ENCODE results near the gene ACAD11. TPM values are rescaled to one million over a fixed set of nuclear protein-coding genes. Genes with fewer than 3 reads are reported as not detected.

ACAD11 gene
- total RNA-seq, 2 experiments from 2014 or later, result 18.5 to 23.5 TPM

- DNase-seq (ENCODE audit: low spot score), result peak; percentile 1
- Histone ChIP-seq H4K20me1 (ENCODE audit: insufficient read depth, low read length) (no peaks in the 10 kb centered on the region), H3K4me3 (ENCODE audit: low read depth, low read length, poor library complexity, severe bottlenecking) (peak overlapping the region; percentile 22), H3K27ac (ENCODE audit: low read depth, low read length, poor library complexity, severe bottlenecking) (no peak overlapping the region), H3K9me2 (ENCODE audit: insufficient read depth, low read length) (no peaks in the 10 kb centered on the region), H2AFZ (ENCODE audit: low read length) (no peak overlapping the region; the same call in 1 of the 2 replicates), H3K36me3 (ENCODE audit: insufficient read depth, low read length) (peaks cover 8% of the 10 kb centered on the region; the same call in 1 of the 2 replicates), H3K79me2 (ENCODE audit: insufficient read depth, low read depth, low read length) (no peaks in the 10 kb centered on the region), H3K4me2 (ENCODE audit: low read length) (peak overlapping the region; percentile 43), H3K4me1 (ENCODE audit: insufficient read depth, low read length, poor library complexity, severe bottlenecking) (peaks cover 20% of the 10 kb centered on the region), H3K9me3 (ENCODE audit: low read length) (peaks cover 3% of the 10 kb centered on the region; the same call in 1 of the 2 replicates)
- BruUV-seq (replicated peaks), result no TSS peak
- intact Hi-C loops (cut with micrococcal nuclease; ENCODE audit: unreplicated experiment), result no loop called here
- TF ChIP-seq EZH2phosphoT487 (IDR thresholded peaks at IDR 0.05; ENCODE audit: borderline replicate concordance, low read depth, low read length), result no peak
- TF ChIP-seq, protein P1, sequence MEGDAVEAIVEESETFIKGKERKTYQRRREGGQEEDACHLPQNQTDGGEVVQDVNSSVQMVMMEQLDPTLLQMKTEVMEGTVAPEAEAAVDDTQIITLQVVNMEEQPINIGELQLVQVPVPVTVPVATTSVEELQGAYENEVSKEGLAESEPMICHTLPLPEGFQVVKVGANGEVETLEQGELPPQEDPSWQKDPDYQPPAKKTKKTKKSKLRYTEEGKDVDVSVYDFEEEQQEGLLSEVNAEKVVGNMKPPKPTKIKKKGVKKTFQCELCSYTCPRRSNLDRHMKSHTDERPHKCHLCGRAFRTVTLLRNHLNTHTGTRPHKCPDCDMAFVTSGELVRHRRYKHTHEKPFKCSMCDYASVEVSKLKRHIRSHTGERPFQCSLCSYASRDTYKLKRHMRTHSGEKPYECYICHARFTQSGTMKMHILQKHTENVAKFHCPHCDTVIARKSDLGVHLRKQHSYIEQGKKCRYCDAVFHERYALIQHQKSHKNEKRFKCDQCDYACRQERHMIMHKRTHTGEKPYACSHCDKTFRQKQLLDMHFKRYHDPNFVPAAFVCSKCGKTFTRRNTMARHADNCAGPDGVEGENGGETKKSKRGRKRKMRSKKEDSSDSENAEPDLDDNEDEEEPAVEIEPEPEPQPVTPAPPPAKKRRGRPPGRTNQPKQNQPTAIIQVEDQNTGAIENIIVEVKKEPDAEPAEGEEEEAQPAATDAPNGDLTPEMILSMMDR (conservative IDR thresholded peaks at IDR 0.05; ENCODE audit: low read length), result no peak
- ChIA-PET POLR2A (interaction anchor here (1.0 kb wide), 1 partner anchor 31 kb away, joined by 3 read pairs; no protein-coding TSS in a partner anchor), CTCF (ENCODE audit: unreplicated experiment) (no interaction called here)
These were observed 96.1 kb downstream of the ACAD11 start for GRCh38 chr3:132563420-132564069.

DNA sequence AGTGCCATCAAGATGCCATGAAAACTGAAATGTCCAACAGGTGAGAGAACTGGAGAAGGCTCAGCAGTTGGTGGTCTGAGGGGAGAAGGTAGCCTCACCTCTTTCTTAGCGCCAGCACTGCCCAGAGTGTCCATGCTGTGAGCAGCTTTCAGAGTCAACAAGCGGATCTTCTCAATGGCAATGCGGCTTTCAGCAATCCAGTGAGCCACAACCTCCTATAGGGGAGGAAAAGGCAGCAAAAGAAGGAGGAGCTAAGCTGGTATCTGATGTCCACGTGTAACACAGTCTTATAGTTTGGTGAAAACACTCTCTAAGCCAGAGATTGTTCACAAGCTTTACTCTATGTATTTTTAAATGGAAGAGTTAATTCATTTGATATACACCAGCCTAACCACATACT is 98.6 kb downstream of the ACAD11 start:
- BruUV-seq (replicated peaks), result no TSS peak
- no peak overlapping the region for H2AFZ ChIP-seq (ENCODE audit: low read length)
- intact Hi-C loops (cut with micrococcal nuclease; ENCODE audit: unreplicated experiment), result no loop called here
- H3K36me3 ChIP-seq (ENCODE audit: insufficient read depth, low read length), result peaks cover 8% of the 10 kb centered on the region; the same call in 1 of the 2 replicates
- ChIA-PET CTCF (ENCODE audit: unreplicated experiment) (no interaction called here), POLR2A (interaction anchor here (0.6 kb wide), 1 partner anchor 61 kb away, joined by 4 read pairs; no protein-coding TSS in a partner anchor)
- peaks cover 3% of the 10 kb centered on the region; the same call in 1 of the 2 replicates for H3K9me3 ChIP-seq (ENCODE audit: low read length)
- H3K4me1 ChIP-seq (ENCODE audit: insufficient read depth, low read length, poor library complexity, severe bottlenecking), result peaks cover 20% of the 10 kb centered on the region
- DNase-seq (ENCODE audit: low spot score), result no peak
- H3K9me2 ChIP-seq (ENCODE audit: insufficient read depth, low read length), result no peaks in the 10 kb centered on the region
- H3K4me3 ChIP-seq (ENCODE audit: low read depth, low read length, poor library complexity, severe bottlenecking), result no peak overlapping the region
- H3K79me2 ChIP-seq (ENCODE audit: insufficient read depth, low read depth, low read length), result no peaks in the 10 kb centered on the region
- TF ChIP-seq EZH2phosphoT487 (IDR thresholded peaks at IDR 0.05; ENCODE audit: borderline replicate concordance, low read depth, low read length), result no peak
- TF ChIP-seq, protein P1 (conservative IDR thresholded peaks at IDR 0.05; ENCODE audit: low read length), result no peak
- no peak overlapping the region for H3K4me2 ChIP-seq (ENCODE audit: low read length)
- no peaks in the 10 kb centered on the region for H4K20me1 ChIP-seq (ENCODE audit: insufficient read depth, low read length)
- H3K27ac ChIP-seq (ENCODE audit: low read depth, low read length, poor library complexity, severe bottlenecking), result no peak overlapping the region

All from OCI-LY7 (cell line).